Measurements from ENCODE around the gene SCGB1C1. TPM values are rescaled to one million over a fixed set of nuclear protein-coding genes. Genes with fewer than 3 reads are reported as not detected.

The SCGB1C1 gene
- total and polyA plus RNA-seq, 2 donors (not counting 1 experiment from before 2014, with no cell fraction given), result not detected

GRCh38 chr11:235180-235579 is 42.3 kb downstream of the SCGB1C1 start:
- ChIA-PET CTCF (interaction anchor here (1.0 kb wide), 2 partner anchors 27 to 45 kb away, joined by 3 read pairs; no protein-coding TSS in a partner anchor), POLR2A (interaction anchor here (0.6 to 3.4 kb wide), 3 partner anchors 28 to 33 kb away, joined by 3 to 25 read pairs (median 12); partner anchors contain the start of genes BET1L and RIC8A)
- peak overlapping the region; percentile 99 for H3K4me3 Mint-ChIP-seq
- H3K27me3 Mint-ChIP-seq, result no peaks in the 10 kb centered on the region
- Histone ChIP-seq H4K20me1 (ENCODE audit: control insufficient read depth, insufficient read depth, low read length, poor library complexity, severe bottlenecking) (peaks cover 23% of the 10 kb centered on the region), H3K9ac (ENCODE audit: low read length) (peak overlapping the region; percentile 80), H3K9me3 (ENCODE audit: control extremely low read depth in 1 of 3, control insufficient read depth in 2 of 3, insufficient read depth in 1 of 3, low read length in 2 of 3) (no peaks in the 10 kb centered on the region), H3K79me2 (ENCODE audit: control insufficient read depth, insufficient read depth, low read length) (peaks cover 41% of the 10 kb centered on the region), H3K36me3 (replicated peaks in 1 of 2; ENCODE audit: control extremely low read depth in 1 of 2, control insufficient read depth in 1 of 2, extremely low read depth in 1 of 2, insufficient read depth in 2 of 2, low read length in 1 of 2) (peaks cover 4 to 14% of the 10 kb centered on the region in 2 experiments), H3K4me1 (ENCODE audit: control insufficient read depth in 2 of 2, insufficient read depth in 2 of 2, low read length in 2 of 2) (peaks cover 18 to 22% of the 10 kb centered on the region in 2 donors), H3K4me3 (ENCODE audit: control extremely low read depth in 1 of 5, extremely low read depth in 1 of 5, insufficient read depth in 1 of 5, low read depth in 2 of 5, low read length in 4 of 5) (peak overlapping the region in 3 of 5 experiments; percentile 62 to 81 (median 75)), H3K27me3 (replicated peaks in 1 of 4; ENCODE audit: control extremely low read depth in 1 of 4, control insufficient read depth in 3 of 4, insufficient read depth in 4 of 4, low read length in 3 of 4) (no peaks in the 10 kb centered on the region), H2AFZ (ENCODE audit: insufficient read depth, low read depth, low read length, poor library complexity, severe bottlenecking) (no peak overlapping the region), H3K27ac (ENCODE audit: low read length in 2 of 2) (peak overlapping the region in 1 of 2 donors; percentile 82), H3K4me2 (replicated peaks; ENCODE audit: low read depth, low read length, poor library complexity, severe bottlenecking) (peak overlapping the region; percentile 76)
- no peak for TF ChIP-seq CTCF (IDR thresholded peaks at IDR 0.05)
- no peak for TF ChIP-seq EZH2 (IDR thresholded peaks at IDR 0.05; ENCODE audit: borderline replicate concordance, insufficient read depth, low read depth, low read length, poor library complexity, severe bottlenecking)
- peaks cover 33% of the 10 kb centered on the region for H3K4me1 Mint-ChIP-seq
- no peak for DNase-seq
- WGBS (ENCODE audit: insufficient coverage), result 90% methylated on average over 7 of the region's 8 CpGs
- ATAC-seq (ENCODE audit: low read depth), result no peak
- intact Hi-C loops (cut with micrococcal nuclease), result loop anchor here (5.0 kb wide), 1 partner anchor 52 kb away; the partner anchor contains the start of gene PGGHG
- H3K27ac Mint-ChIP-seq, result peak overlapping the region; percentile 89
- no peaks in the 10 kb centered on the region for H3K9me3 Mint-ChIP-seq (ENCODE audit: insufficient read depth)

GRCh38 chr11:235609-235996 is 42.7 kb downstream of the SCGB1C1 start:
- Mint-ChIP-seq H3K4me3 (peak overlapping the region; percentile 99), H3K4me1 (peaks cover 35% of the 10 kb centered on the region), H3K27me3 (no peaks in the 10 kb centered on the region), H3K9me3 (ENCODE audit: insufficient read depth) (no peaks in the 10 kb centered on the region), H3K27ac (peak overlapping the region; percentile 89)
- peak overlapping the region; percentile 92 for H2AFZ ChIP-seq (ENCODE audit: insufficient read depth, low read depth, low read length, poor library complexity, severe bottlenecking)
- intact Hi-C loops (cut with micrococcal nuclease), result loop anchor here (5.0 kb wide), 1 partner anchor 52 kb away; the partner anchor contains the start of gene PGGHG
- peak overlapping the region; percentile 62 to 84 (median 79) for H3K4me3 ChIP-seq (ENCODE audit: control extremely low read depth in 1 of 5, extremely low read depth in 1 of 5, insufficient read depth in 1 of 5, low read depth in 2 of 5, low read length in 4 of 5)
- peaks cover 44% of the 10 kb centered on the region for H3K79me2 ChIP-seq (ENCODE audit: control insufficient read depth, insufficient read depth, low read length)
- H3K4me2 ChIP-seq (replicated peaks; ENCODE audit: low read depth, low read length, poor library complexity, severe bottlenecking), result peak overlapping the region; percentile 76
- TF ChIP-seq EZH2 (IDR thresholded peaks at IDR 0.05; ENCODE audit: borderline replicate concordance, insufficient read depth, low read depth, low read length, poor library complexity, severe bottlenecking) (no peak), CTCF (IDR thresholded peaks at IDR 0.05) (no peak)
- WGBS (ENCODE audit: insufficient coverage), result 7% methylated on average over 9 of the region's 13 CpGs
- peak; percentile 3 for ATAC-seq (ENCODE audit: low read depth)
- H3K27me3 ChIP-seq (replicated peaks in 1 of 4; ENCODE audit: control extremely low read depth in 1 of 4, control insufficient read depth in 3 of 4, insufficient read depth in 4 of 4, low read length in 3 of 4), result no peaks in the 10 kb centered on the region
- no peaks in the 10 kb centered on the region for H3K9me3 ChIP-seq (ENCODE audit: control extremely low read depth in 1 of 3, control insufficient read depth in 2 of 3, insufficient read depth in 1 of 3, low read length in 2 of 3)
- no peak for DNase-seq
- H3K27ac ChIP-seq (ENCODE audit: low read length in 2 of 2), result peak overlapping the region; percentile 62 to 82
- H3K36me3 ChIP-seq (replicated peaks in 1 of 2; ENCODE audit: control extremely low read depth in 1 of 2, control insufficient read depth in 1 of 2, extremely low read depth in 1 of 2, insufficient read depth in 2 of 2, low read length in 1 of 2), result peaks cover 4 to 18% of the 10 kb centered on the region in 2 experiments
- peak overlapping the region; percentile 80 for H3K9ac ChIP-seq (ENCODE audit: low read length)
- CTCF ChIA-PET, result interaction anchor here (1.0 kb wide), 2 partner anchors 27 to 45 kb away, joined by 3 read pairs; no protein-coding TSS in a partner anchor
- H4K20me1 ChIP-seq (ENCODE audit: control insufficient read depth, insufficient read depth, low read length, poor library complexity, severe bottlenecking), result peaks cover 23% of the 10 kb centered on the region
- H3K4me1 ChIP-seq (ENCODE audit: control insufficient read depth in 2 of 2, insufficient read depth in 2 of 2, low read length in 2 of 2), result peaks cover 18 to 22% of the 10 kb centered on the region in 2 donors
- POLR2A ChIA-PET, result interaction anchor here (0.6 to 3.4 kb wide), 3 partner anchors 28 to 32 kb away, joined by 3 to 25 read pairs (median 12); partner anchors contain the start of genes BET1L and RIC8A
